H1 (cell line): ENCODE data around the gene RAB35. TPM values are rescaled to one million over a fixed set of nuclear protein-coding genes. Genes with fewer than 3 reads are reported as not detected.

Experiments used
- ASH2L ChIP-seq: fragments of 200-600, 300-600 bp; sonication (generic); IDR thresholded peaks from one replicate; pipeline ENCODE4 v1.7.1; 2017; ENCODE audit warnings: low read length
- ATF2 ChIP-seq: IDR thresholded peaks from 2 replicates; pipeline ENCODE4 v1.6.1; 2012; ENCODE audit warnings: low read length, inconsistent platforms
- ATF3 ChIP-seq: IDR thresholded peaks from 2 replicates; pipeline ENCODE4 v1.6.1; 2011; ENCODE audit warnings: low read depth, mild to moderate bottlenecking, low read length; ENCODE audit not compliant: insufficient read depth
- BCL11A ChIP-seq, 2 experiments: IDR thresholded peaks; one replicate each; pipeline ENCODE4 v1.6.1; 2011; ENCODE audit warnings: low read depth in 2 of 2, low read length in 2 of 2, mild to moderate bottlenecking in 2 of 2
- CBX8 ChIP-seq: fragments of 300-800, 300-1000 bp; sonication (generic); IDR thresholded peaks from 2 replicates; pipeline ENCODE4 v1.7.1; 2016; ENCODE audit warnings: low read depth, low read length, borderline replicate concordance
- EGR1 ChIP-seq: IDR thresholded peaks from 2 replicates; pipeline ENCODE4 v1.6.1; 2011; ENCODE audit warnings: low read depth, low read length, borderline replicate concordance
- EP300 ChIP-seq, 2 experiments: IDR thresholded peaks; 1 replicate in 1 of 2; 2 replicates in 1 of 2; pipeline ENCODE4 v1.6.1; 2011 to 2012; ENCODE audit warnings: low read depth in 2 of 2, low read length in 2 of 2, mild to moderate bottlenecking in 2 of 2, borderline replicate concordance in 1 of 2, inconsistent platforms in 1 of 2, moderate library complexity in 1 of 2
- HDAC6 ChIP-seq: IDR thresholded peaks from one replicate; pipeline ENCODE4 v1.7.1; 2012; ENCODE audit warnings: low read depth, mild to moderate bottlenecking, inconsistent platforms, low read length, moderate library complexity
- NANOG ChIP-seq: IDR thresholded peaks from 2 replicates; pipeline ENCODE4 v1.6.1; 2011; ENCODE audit warnings: low read length, low read depth, mild to moderate bottlenecking, inconsistent platforms; ENCODE audit not compliant: insufficient read depth, poor library complexity, severe bottlenecking
- NRF1 ChIP-seq: IDR thresholded peaks from 2 replicates; pipeline ENCODE4 v1.6.1; 2011; ENCODE audit warnings: mild to moderate bottlenecking, low read depth, low read length, improper control_type of control experiment
- PHF8 ChIP-seq: fragments of 200-600 bp; sonication (generic); conservative IDR thresholded peaks from 2 replicates; pipeline ENCODE4 v1.7.1; 2012; ENCODE audit warnings: low read depth, mild to moderate bottlenecking, inconsistent platforms, low read length, moderate library complexity
- POU5F1 ChIP-seq: IDR thresholded peaks from 2 replicates; pipeline ENCODE4 v1.6.1; 2011; ENCODE audit warnings: low read depth, mild to moderate bottlenecking, low read length, moderate library complexity
- RBBP5 ChIP-seq: IDR thresholded peaks from 2 replicates; pipeline ENCODE4 v1.7.1; 2012; ENCODE audit warnings: low read depth, mild to moderate bottlenecking, inconsistent platforms, low read length, moderate library complexity, borderline replicate concordance
- RFX5 ChIP-seq: IDR thresholded peaks from 2 replicates; pipeline ENCODE4 v1.6.1; 2011; ENCODE audit warnings: low read depth, low read length, improper control_type of control experiment, borderline replicate concordance
- SAP30 ChIP-seq: fragments of 300-600 bp; sonication (generic); IDR thresholded peaks from 2 replicates; pipeline ENCODE4 v1.7.1; 2012; ENCODE audit warnings: low read length, moderate library complexity, mild to moderate bottlenecking, inconsistent platforms; ENCODE audit not compliant: insufficient read depth, insufficient replicate concordance
- SP2 ChIP-seq: IDR thresholded peaks from 2 replicates; pipeline ENCODE4 v1.6.1; 2012; ENCODE audit warnings: mild to moderate bottlenecking, low read length, inconsistent platforms
- SP4 ChIP-seq: IDR thresholded peaks from 2 replicates; pipeline ENCODE4 v1.6.1; 2012; ENCODE audit warnings: low read length, inconsistent platforms
- SRF ChIP-seq: IDR thresholded peaks from 2 replicates; pipeline ENCODE4 v1.6.1; 2011; ENCODE audit warnings: mild to moderate bottlenecking, low read depth, low read length, moderate library complexity
- SUZ12 ChIP-seq: fragments of 200-600 bp; sonication (generic); IDR thresholded peaks from 2 replicates; pipeline ENCODE4 v1.6.1; 2012; ENCODE audit warnings: mild to moderate bottlenecking, inconsistent platforms, low read length, moderate library complexity, mixed read lengths
- TAF7 ChIP-seq: optimal IDR thresholded peaks from 2 replicates; pipeline ENCODE3; 2011; ENCODE audit warnings: low read depth, mild to moderate bottlenecking, inconsistent platforms, low read length, moderate library complexity, borderline replicate concordance
- YY1 ChIP-seq: IDR thresholded peaks from 2 replicates; pipeline ENCODE4 v1.6.1; 2011; ENCODE audit warnings: low read depth, mild to moderate bottlenecking, low read length
- polyA plus RNA-seq, 7 experiments: library from polyadenylated mRNA; depleted of rRNA in 3 of 7; stranded (reverse) in 5 of 7; unstranded in 2 of 7; fragments of >200 nt in 5 of 7; fragments of 200-250 nt in 2 of 7; gene quantifications; 1 replicate in 5 of 7; 2 replicates in 1 of 7; 4 replicates in 1 of 7; pipeline versions ENCODE4 v1.2.1 to v1.2.3, GENCODE V29; 2011 to 2013; ENCODE audit warnings: missing spikeins in 2 of 7, mixed read lengths in 2 of 7
- total RNA-seq: library from RNA; stranded (reverse); fragmentation: NEBNext Ultra II Directional; extraction: Animal tissue kit (Norgen Biotek cat#: 25700); gene quantifications from 2 replicates; pipeline ENCODE4 v1.2.1, GENCODE V29; 2021

The RAB35 gene
- total and polyA plus RNA-seq, 2 of the 8 experiments (the other 6 are each of a cell fraction or from before 2014, with no cell fraction given) = 33.4 to 39.0 TPM

GRCh38 chr12:120116792-120117651 lies 469 bp upstream of the RAB35 start (continued):
- no peak for TF ChIP-seq SAP30
- peak; percentile 73 for TF ChIP-seq ASH2L
- no peak for TF ChIP-seq SRF
- TF ChIP-seq EP300 (IDR thresholded peaks at IDR 0.05; ENCODE audit: borderline replicate concordance in 1 of 2, low read depth in 2 of 2, low read length in 2 of 2) = no peak
- TF ChIP-seq NRF1 = peak; percentile 100
- no peak for TF ChIP-seq RFX5
- no peak for TF ChIP-seq POU5F1
- TF ChIP-seq YY1 = no peak
- TF ChIP-seq SP4 = peak; percentile 95
- no peak for TF ChIP-seq EGR1
- TF ChIP-seq HDAC6 = no peak
- TF ChIP-seq RBBP5 = peak; percentile 70
- TF ChIP-seq NANOG = no peak
- TF ChIP-seq BCL11A (IDR thresholded peaks at IDR 0.05; ENCODE audit: low read depth in 2 of 2, low read length in 2 of 2) = no peak
- peak; percentile 69 for TF ChIP-seq PHF8
- no peak for TF ChIP-seq TAF7
- no peak for TF ChIP-seq ATF2
- TF ChIP-seq CBX8 = no peak
- TF ChIP-seq SP2 = no peak
- TF ChIP-seq SUZ12 = no peak
- peak; percentile 11; the same call in 1 of the 2 replicates for TF ChIP-seq ATF3
